HEK293 (cell line): ENCODE results near the gene TNXB.

Experiments
- CTCF ChIA-PET: fragments of 350-600 bp; formaldehyde crosslinking; extraction: SDS; loops from one replicate; lab custom pipeline; 2021; ENCODE audit warnings: antibody characterized with exemption; lab: Yijun Ruan, JAX
- POLR2A ChIA-PET: fragments of 300-600 bp; formaldehyde crosslinking; extraction: SDS; loops from one replicate; lab custom pipeline; 2020; ENCODE audit warnings: antibody characterized with exemption, inconsistent platforms; lab: Yijun Ruan, JAX
- H3K27ac ChIP-seq: fragments of 200-500 bp; sonication (Bioruptor generic); 2 replicates; pipeline ENCODE4 v1.5.1; 2014; ENCODE audit warnings: low read depth, low read length, control low read depth, inconsistent platforms; ENCODE audit errors: extremely low read depth
- H3K36me3 ChIP-seq, 2 experiments: fragments of 200-500 bp in 1 of 2; sonication (Bioruptor generic) in 1 of 2; 1 replicate in 1 of 2; 2 replicates in 1 of 2; pipeline ENCODE4 v1.5.1; 2014 to 2017; ENCODE audit warnings: inconsistent platforms in 2 of 2, low read length in 2 of 2; ENCODE audit not compliant: control insufficient read depth in 2 of 2, insufficient read depth in 1 of 2
- H3K4me1 ChIP-seq: fragments of 200-500 bp; sonication (Bioruptor generic); 2 replicates; pipeline ENCODE4 v1.5.1; 2014; ENCODE audit warnings: mild to moderate bottlenecking, low read length, inconsistent platforms; ENCODE audit not compliant: control insufficient read depth, insufficient read depth
- H3K4me3 ChIP-seq: 2 replicates; pipeline ENCODE4 v1.5.1; 2011; ENCODE audit warnings: low read depth, mild to moderate bottlenecking, control low read depth, low read length, moderate library complexity
- H3K9me3 ChIP-seq: fragments of 200-500 bp; sonication (Bioruptor generic); 2 replicates; pipeline ENCODE4 v1.5.1; 2014; ENCODE audit warnings: low read depth, low read length, inconsistent platforms; ENCODE audit not compliant: control insufficient read depth, insufficient read depth
- BCL11B ChIP-seq: fragments of 450-650 bp; formaldehyde crosslinking; IDR thresholded peaks from 2 replicates; pipeline ENCODE4 v1.5.1; 2016; ENCODE audit warnings: low read depth, missing biosample characterization, missing genetic modification characterization
- GLIS1 ChIP-seq: fragments of 450-650 bp; formaldehyde crosslinking; IDR thresholded peaks from 2 replicates; pipeline ENCODE4 v1.5.1; 2016; ENCODE audit warnings: missing biosample characterization, missing genetic modification characterization
- HOXD13 ChIP-seq: sonication (generic); formaldehyde crosslinking; IDR thresholded peaks from 2 replicates; pipeline ENCODE4 v1.8.0; 2022; ENCODE audit warnings: missing genetic modification reagents, borderline replicate concordance
- MZF1 ChIP-seq: fragments of 450-650 bp; formaldehyde crosslinking; IDR thresholded peaks from 2 replicates; pipeline ENCODE4 v1.5.1; 2017; ENCODE audit warnings: missing biosample characterization, missing genetic modification characterization, borderline replicate concordance
- RBAK ChIP-seq: fragments of 450-650 bp; formaldehyde crosslinking; IDR thresholded peaks from 2 replicates; pipeline ENCODE4 v1.5.1; 2016; ENCODE audit warnings: missing biosample characterization, missing genetic modification characterization
- REPIN1 ChIP-seq: fragments of 450-650 bp; formaldehyde crosslinking; IDR thresholded peaks from 2 replicates; pipeline ENCODE4 v1.5.1; 2017; ENCODE audit warnings: missing biosample characterization, missing genetic modification characterization, low read depth
- SCRT1 ChIP-seq: fragments of 450-650 bp; formaldehyde crosslinking; IDR thresholded peaks from 2 replicates; pipeline ENCODE4 v1.5.1; 2016; ENCODE audit warnings: missing biosample characterization, missing genetic modification characterization, borderline replicate concordance
- ZBTB21 ChIP-seq: fragments of 450-650 bp; formaldehyde crosslinking; IDR thresholded peaks from 2 replicates; pipeline ENCODE4 v1.5.1; 2017; ENCODE audit warnings: missing biosample characterization, missing genetic modification characterization
- ZBTB6 ChIP-seq: fragments of 450-650 bp; formaldehyde crosslinking; IDR thresholded peaks from 2 replicates; pipeline ENCODE4 v1.5.1; 2017; ENCODE audit warnings: missing biosample characterization, missing genetic modification characterization
- ZNF274 ChIP-seq, 2 experiments: fragments of 200-500 bp in 1 of 2; fragments of 450-650 bp in 1 of 2; sonication (Bioruptor generic) in 1 of 2; formaldehyde crosslinking in 1 of 2; IDR thresholded peaks; 2 replicates each; pipeline versions ENCODE4 v1.5.1 to v1.6.1; 2014 to 2016; ENCODE audit warnings: borderline replicate concordance in 1 of 2, inconsistent platforms in 1 of 2, low read length in 1 of 2, missing biosample characterization in 1 of 2, missing genetic modification characterization in 1 of 2
- ZNF362 ChIP-seq: fragments of 450-650 bp; formaldehyde crosslinking; IDR thresholded peaks from 2 replicates; pipeline ENCODE4 v1.5.1; 2016; ENCODE audit warnings: missing biosample characterization, missing genetic modification characterization
- ZNF404 ChIP-seq: fragments of 450-650 bp; formaldehyde crosslinking; IDR thresholded peaks from 2 replicates; pipeline ENCODE4 v1.5.1; 2017; ENCODE audit warnings: missing biosample characterization, missing genetic modification characterization
- ZNF426 ChIP-seq: fragments of 450-650 bp; formaldehyde crosslinking; IDR thresholded peaks from 2 replicates; pipeline ENCODE4 v1.5.1; 2017; ENCODE audit warnings: missing biosample characterization, missing genetic modification characterization, mild to moderate bottlenecking, inconsistent platforms, moderate library complexity
- ZNF544 ChIP-seq: fragments of 450-650 bp; formaldehyde crosslinking; IDR thresholded peaks from 2 replicates; pipeline ENCODE4 v1.5.0; 2017; ENCODE audit warnings: missing biosample characterization, missing genetic modification characterization
- ZNF571 ChIP-seq: fragments of 450-650 bp; formaldehyde crosslinking; IDR thresholded peaks from 2 replicates; pipeline ENCODE4 v1.5.0; 2017; ENCODE audit warnings: missing biosample characterization, missing genetic modification characterization
- ZNF791 ChIP-seq: fragments of 450-650 bp; formaldehyde crosslinking; IDR thresholded peaks from 2 replicates; pipeline ENCODE4 v1.5.1; 2016; ENCODE audit warnings: missing biosample characterization, missing genetic modification characterization
- TF ChIP-seq, protein P1 (sequence below): fragments of 450-650 bp; formaldehyde crosslinking; IDR thresholded peaks from 2 replicates; pipeline ENCODE4 v1.5.1; 2016; ENCODE audit warnings: missing biosample characterization, missing genetic modification characterization
- TF ChIP-seq, protein P2 (sequence below): fragments of 450-650 bp; formaldehyde crosslinking; IDR thresholded peaks from 2 replicates; pipeline ENCODE4 v1.5.1; 2016; ENCODE audit warnings: missing biosample characterization, missing genetic modification characterization, borderline replicate concordance
- TF ChIP-seq, protein P3 (sequence below): fragments of 450-650 bp; formaldehyde crosslinking; IDR thresholded peaks from 2 replicates; pipeline ENCODE4 v1.5.1; 2016; ENCODE audit warnings: missing biosample characterization, missing genetic modification characterization
- TF ChIP-seq, protein P4 (sequence below): fragments of 450-650 bp; formaldehyde crosslinking; IDR thresholded peaks from 2 replicates; pipeline ENCODE4 v1.5.1; 2016; ENCODE audit warnings: missing biosample characterization, missing genetic modification characterization

The TNXB gene

GRCh38 chr6:32075781-32076180 lies 33.4 kb downstream of the TNXB start:
- TF ChIP-seq, protein P1, sequence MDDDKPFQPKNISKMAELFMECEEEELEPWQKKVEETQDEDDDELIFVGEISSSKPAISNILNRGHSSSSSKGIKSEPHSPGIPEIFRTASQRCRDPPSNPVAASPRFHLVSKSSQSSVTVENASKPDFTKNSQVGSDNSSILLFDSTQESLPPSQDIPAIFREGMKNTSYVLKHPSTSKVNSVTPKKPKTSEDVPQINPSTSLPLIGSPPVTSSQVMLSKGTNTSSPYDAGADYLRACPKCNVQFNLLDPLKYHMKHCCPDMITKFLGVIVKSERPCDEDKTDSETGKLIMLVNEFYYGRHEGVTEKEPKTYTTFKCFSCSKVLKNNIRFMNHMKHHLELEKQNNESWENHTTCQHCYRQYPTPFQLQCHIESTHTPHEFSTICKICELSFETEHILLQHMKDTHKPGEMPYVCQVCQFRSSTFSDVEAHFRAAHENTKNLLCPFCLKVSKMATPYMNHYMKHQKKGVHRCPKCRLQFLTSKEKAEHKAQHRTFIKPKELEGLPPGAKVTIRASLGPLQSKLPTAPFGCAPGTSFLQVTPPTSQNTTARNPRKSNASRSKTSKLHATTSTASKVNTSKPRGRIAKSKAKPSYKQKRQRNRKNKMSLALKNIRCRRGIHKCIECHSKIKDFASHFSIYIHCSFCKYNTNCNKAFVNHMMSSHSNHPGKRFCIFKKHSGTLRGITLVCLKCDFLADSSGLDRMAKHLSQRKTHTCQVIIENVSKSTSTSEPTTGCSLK (tag by site-specific recombination) = no peak
- no peak for TF ChIP-seq ZNF404 (tag by site-specific recombination)
- no peak for TF ChIP-seq HOXD13 (CRISPR knock-in tag)
- TF ChIP-seq SCRT1 (tag by site-specific recombination) = no peak
- TF ChIP-seq, protein P2, sequence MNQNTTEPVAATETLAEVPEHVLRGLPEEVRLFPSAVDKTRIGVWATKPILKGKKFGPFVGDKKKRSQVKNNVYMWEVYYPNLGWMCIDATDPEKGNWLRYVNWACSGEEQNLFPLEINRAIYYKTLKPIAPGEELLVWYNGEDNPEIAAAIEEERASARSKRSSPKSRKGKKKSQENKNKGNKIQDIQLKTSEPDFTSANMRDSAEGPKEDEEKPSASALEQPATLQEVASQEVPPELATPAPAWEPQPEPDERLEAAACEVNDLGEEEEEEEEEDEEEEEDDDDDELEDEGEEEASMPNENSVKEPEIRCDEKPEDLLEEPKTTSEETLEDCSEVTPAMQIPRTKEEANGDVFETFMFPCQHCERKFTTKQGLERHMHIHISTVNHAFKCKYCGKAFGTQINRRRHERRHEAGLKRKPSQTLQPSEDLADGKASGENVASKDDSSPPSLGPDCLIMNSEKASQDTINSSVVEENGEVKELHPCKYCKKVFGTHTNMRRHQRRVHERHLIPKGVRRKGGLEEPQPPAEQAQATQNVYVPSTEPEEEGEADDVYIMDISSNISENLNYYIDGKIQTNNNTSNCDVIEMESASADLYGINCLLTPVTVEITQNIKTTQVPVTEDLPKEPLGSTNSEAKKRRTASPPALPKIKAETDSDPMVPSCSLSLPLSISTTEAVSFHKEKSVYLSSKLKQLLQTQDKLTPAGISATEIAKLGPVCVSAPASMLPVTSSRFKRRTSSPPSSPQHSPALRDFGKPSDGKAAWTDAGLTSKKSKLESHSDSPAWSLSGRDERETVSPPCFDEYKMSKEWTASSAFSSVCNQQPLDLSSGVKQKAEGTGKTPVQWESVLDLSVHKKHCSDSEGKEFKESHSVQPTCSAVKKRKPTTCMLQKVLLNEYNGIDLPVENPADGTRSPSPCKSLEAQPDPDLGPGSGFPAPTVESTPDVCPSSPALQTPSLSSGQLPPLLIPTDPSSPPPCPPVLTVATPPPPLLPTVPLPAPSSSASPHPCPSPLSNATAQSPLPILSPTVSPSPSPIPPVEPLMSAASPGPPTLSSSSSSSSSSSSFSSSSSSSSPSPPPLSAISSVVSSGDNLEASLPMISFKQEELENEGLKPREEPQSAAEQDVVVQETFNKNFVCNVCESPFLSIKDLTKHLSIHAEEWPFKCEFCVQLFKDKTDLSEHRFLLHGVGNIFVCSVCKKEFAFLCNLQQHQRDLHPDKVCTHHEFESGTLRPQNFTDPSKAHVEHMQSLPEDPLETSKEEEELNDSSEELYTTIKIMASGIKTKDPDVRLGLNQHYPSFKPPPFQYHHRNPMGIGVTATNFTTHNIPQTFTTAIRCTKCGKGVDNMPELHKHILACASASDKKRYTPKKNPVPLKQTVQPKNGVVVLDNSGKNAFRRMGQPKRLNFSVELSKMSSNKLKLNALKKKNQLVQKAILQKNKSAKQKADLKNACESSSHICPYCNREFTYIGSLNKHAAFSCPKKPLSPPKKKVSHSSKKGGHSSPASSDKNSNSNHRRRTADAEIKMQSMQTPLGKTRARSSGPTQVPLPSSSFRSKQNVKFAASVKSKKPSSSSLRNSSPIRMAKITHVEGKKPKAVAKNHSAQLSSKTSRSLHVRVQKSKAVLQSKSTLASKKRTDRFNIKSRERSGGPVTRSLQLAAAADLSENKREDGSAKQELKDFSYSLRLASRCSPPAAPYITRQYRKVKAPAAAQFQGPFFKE (tag by site-specific recombination) = no peak
- no peak for TF ChIP-seq GLIS1 (tag by site-specific recombination)
- TF ChIP-seq, protein P3, sequence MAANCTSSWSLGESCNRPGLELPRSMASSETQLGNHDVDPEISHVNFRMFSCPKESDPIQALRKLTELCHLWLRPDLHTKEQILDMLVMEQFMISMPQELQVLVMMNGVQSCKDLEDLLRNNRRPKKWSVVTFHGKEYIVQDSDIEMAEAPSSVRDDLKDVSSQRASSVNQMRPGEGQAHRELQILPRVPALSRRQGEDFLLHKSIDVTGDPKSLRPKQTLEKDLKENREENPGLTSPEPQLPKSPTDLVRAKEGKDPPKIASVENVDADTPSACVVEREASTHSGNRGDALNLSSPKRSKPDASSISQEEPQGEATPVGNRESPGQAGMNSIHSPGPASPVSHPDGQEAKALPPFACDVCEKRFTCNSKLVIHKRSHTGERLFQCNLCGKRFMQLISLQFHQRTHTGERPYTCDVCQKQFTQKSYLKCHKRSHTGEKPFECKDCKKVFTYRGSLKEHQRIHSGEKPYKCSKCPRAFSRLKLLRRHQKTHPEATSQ (tag by site-specific recombination) = no peak
- no peak for TF ChIP-seq ZNF274 (IDR thresholded peaks at IDR 0.05; ENCODE audit: low read length)
- TF ChIP-seq ZNF274 (tag by site-specific recombination; IDR thresholded peaks at IDR 0.05; ENCODE audit: borderline replicate concordance) = no peak
- no peaks in the 10 kb centered on the region for H3K4me1 ChIP-seq
- no peak overlapping the region for H3K27ac ChIP-seq
- no peaks in the 10 kb centered on the region for H3K36me3 ChIP-seq
- no peaks in the 10 kb centered on the region for H3K9me3 ChIP-seq
- ChIA-PET POLR2A (interaction anchor here (0.9 to 1.5 kb wide), 5 partner anchors 17 to 100 kb away, joined by 3 to 4 read pairs (median 4); partner anchors contain the start of genes AGPAT1 and FKBPL), CTCF (interaction anchor here (0.6 to 2.4 kb wide), 8 partner anchors 9 to 136 kb away, joined by 3 to 16 read pairs (median 6); no protein-coding TSS in a partner anchor)
- H3K4me3 ChIP-seq = no peak overlapping the region

DNA sequence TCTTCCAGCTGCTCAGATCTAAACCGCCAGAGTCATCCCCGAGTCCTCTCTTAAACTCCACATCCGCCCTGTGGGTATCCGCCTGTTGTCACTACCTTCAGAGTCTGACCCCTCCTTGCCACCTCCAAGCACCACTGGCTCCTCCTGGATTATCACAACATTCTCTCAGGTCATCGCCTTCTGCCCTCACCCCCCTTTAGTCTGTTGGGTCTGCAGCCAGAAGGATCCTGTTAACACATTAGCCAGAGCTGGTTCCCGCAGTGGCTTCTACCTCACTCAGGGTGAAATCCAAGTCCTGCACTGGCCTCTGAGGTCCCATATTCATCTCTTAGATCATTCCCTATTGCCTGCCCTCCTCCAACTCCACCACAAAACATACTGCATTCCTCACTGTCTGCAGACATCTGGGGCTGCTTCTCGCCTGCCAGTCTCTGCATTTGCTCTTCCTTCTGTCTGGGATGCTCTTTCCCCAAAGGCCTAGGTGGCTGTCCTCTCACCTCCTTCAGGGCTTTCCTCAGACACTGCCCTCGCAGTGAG lies 34.1 kb downstream of the TNXB start:
- Histone ChIP-seq H3K27ac (no peak overlapping the region), H3K4me3 (no peak overlapping the region), H3K36me3 (no peaks in the 10 kb centered on the region), H3K9me3 (no peaks in the 10 kb centered on the region), H3K4me1 (no peaks in the 10 kb centered on the region)
- ChIA-PET CTCF (interaction anchor here (0.6 to 2.4 kb wide), 5 partner anchors 9 to 1237 kb away, joined by 3 to 16 read pairs (median 5); no protein-coding TSS in a partner anchor), POLR2A (interaction anchor here (0.9 to 1.0 kb wide), 2 partner anchors 18 to 25 kb away, joined by 3 to 4 read pairs; no protein-coding TSS in a partner anchor)
- TF ChIP-seq ZNF544 (tag by site-specific recombination) (no peak), REPIN1 (tag by site-specific recombination) (no peak), MZF1 (no peak), RBAK (tag by site-specific recombination) (no peak), ZNF571 (tag by site-specific recombination) (no peak), ZNF426 (tag by site-specific recombination) (no peak), ZBTB6 (tag by site-specific recombination) (no peak), ZNF362 (tag by site-specific recombination) (no peak), ZBTB21 (no peak), ZNF791 (no peak), BCL11B (tag by site-specific recombination) (no peak)
- TF ChIP-seq, protein P4, sequence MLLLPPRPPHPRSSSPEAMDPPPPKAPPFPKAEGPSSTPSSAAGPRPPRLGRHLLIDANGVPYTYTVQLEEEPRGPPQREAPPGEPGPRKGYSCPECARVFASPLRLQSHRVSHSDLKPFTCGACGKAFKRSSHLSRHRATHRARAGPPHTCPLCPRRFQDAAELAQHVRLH (tag by site-specific recombination) = no peak
